Measurements from ENCODE around the gene S100A6.

DNA sequence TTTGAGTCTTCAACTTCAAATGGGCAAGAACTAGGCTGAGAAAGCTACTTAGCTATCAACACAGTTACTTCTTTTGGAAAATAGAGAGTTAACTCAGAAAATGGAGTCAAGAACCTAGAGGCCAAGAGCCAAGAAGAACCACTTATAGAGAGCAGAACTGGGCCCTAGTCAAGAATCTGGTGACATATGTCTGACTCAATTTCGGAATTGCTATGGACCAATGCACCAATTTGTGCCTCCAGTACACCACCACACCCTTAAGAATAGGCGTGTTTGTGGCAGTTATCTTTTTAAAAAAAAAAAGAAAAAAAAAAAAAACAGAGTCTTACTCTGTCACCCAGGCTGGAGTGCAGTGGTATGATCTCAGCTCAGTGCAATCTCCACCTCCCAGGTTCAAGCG, 22.1 kb upstream of the S100A6 start:
- TF ChIP-seq, protein P1, sequence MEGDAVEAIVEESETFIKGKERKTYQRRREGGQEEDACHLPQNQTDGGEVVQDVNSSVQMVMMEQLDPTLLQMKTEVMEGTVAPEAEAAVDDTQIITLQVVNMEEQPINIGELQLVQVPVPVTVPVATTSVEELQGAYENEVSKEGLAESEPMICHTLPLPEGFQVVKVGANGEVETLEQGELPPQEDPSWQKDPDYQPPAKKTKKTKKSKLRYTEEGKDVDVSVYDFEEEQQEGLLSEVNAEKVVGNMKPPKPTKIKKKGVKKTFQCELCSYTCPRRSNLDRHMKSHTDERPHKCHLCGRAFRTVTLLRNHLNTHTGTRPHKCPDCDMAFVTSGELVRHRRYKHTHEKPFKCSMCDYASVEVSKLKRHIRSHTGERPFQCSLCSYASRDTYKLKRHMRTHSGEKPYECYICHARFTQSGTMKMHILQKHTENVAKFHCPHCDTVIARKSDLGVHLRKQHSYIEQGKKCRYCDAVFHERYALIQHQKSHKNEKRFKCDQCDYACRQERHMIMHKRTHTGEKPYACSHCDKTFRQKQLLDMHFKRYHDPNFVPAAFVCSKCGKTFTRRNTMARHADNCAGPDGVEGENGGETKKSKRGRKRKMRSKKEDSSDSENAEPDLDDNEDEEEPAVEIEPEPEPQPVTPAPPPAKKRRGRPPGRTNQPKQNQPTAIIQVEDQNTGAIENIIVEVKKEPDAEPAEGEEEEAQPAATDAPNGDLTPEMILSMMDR (IDR thresholded peaks at IDR 0.05; ENCODE audit: insufficient read depth, low read length, poor library complexity, severe bottlenecking), result no peak
- no peak for TF ChIP-seq EZH2phosphoT487 (conservative IDR thresholded peaks at IDR 0.05; ENCODE audit: low read length)
